ENCODE measurements around the gene SLC25A42.
"Not testable (repeated sequence)": the region's sequence is repeated elsewhere in the genome, so short reads cannot be mapped to it uniquely, and the experiment has no call there.

GRCh38 chr19:19135713-19136112, 71.9 kb downstream of the SLC25A42 start:
- not testable (repeated sequence) for TF ChIP-seq EZH2 (IDR thresholded peaks at IDR 0.05; ENCODE audit: borderline replicate concordance, insufficient read depth, low read depth, low read length, poor library complexity, severe bottlenecking); CTCF (IDR thresholded peaks at IDR 0.05)
